Activated CD8-positive, alpha-beta memory T cell treated with anti-CD3 and anti-CD28 coated beads, Interleukin-2, amount 10 ng/mL, durations not matched to agents 7 days and 5 days (primary cell): ENCODE measurements around the gene CYP2E1. TPM values are rescaled to one million over a fixed set of nuclear protein-coding genes. Genes with fewer than 3 reads are reported as not detected.
"Not testable (repeated sequence)": the region's sequence is repeated elsewhere in the genome, so short reads cannot be mapped to it uniquely, and the experiment has no call there.

Experiments used
- ATAC-seq: fragments of 150-1000 bp; cut with Tn5 transposase; one replicate; pipeline ENCODE4 v1.10.0; 2021; ENCODE audit warnings: moderate library complexity
- CTCF ChIA-PET: fragments of 350-600 bp; sonication (Branson Sonifier 250); formaldehyde crosslinking; loops from one replicate; lab custom pipeline; 2021; ENCODE audit warnings: antibody characterized with exemption; lab: Charles Lee
- DNase-seq: peaks from one replicate; pipeline ENCODE4 v3.0.0-alpha.2; 2020
- H3K27ac Mint-ChIP-seq: one replicate; pipeline ENCODE4 v1.8.0; 2021; ENCODE audit warnings: mild to moderate bottlenecking, mixed read lengths
- H3K27me3 Mint-ChIP-seq: one replicate; pipeline ENCODE4 v1.8.0; 2021; ENCODE audit warnings: mixed read lengths
- H3K36me3 Mint-ChIP-seq: one replicate; pipeline ENCODE4 v1.8.0; 2021; ENCODE audit warnings: mild to moderate bottlenecking, mixed read lengths
- H3K4me1 Mint-ChIP-seq: one replicate; pipeline ENCODE4 v1.8.0; 2021; ENCODE audit warnings: mixed read lengths
- H3K4me3 Mint-ChIP-seq: one replicate; pipeline ENCODE4 v1.8.0; 2021; ENCODE audit warnings: mild to moderate bottlenecking, moderate library complexity, mixed read lengths
- H3K9me3 Mint-ChIP-seq: one replicate; pipeline ENCODE4 v1.8.0; 2022; ENCODE audit warnings: low read depth, mixed read lengths
- total RNA-seq, 2 experiments: library from RNA; stranded (reverse); gene quantifications; one replicate each; pipeline ENCODE4 v1.2.3, GENCODE V29; 2021

CYP2E1 gene
- total RNA-seq, 2 experiments from 2014 or later: 0.26 TPM; not detected in 1

GRCh38 chr10:133511907-133512528 lies 15.1 kb upstream of the CYP2E1 start:
- Mint-ChIP-seq H3K9me3 (no peaks in the 10 kb centered on the region), H3K27ac (no peak overlapping the region), H3K27me3 (peaks cover 68% of the 10 kb centered on the region), H3K4me3 (no peak overlapping the region), H3K4me1 (no peaks in the 10 kb centered on the region), H3K36me3 (peaks cover 1% of the 10 kb centered on the region)
- DNase-seq (no peak), ATAC-seq (no peak)
- CTCF ChIA-PET: interaction anchor here (1.7 kb wide), 1 partner anchor 183 kb away, joined by 4 read pairs; no protein-coding TSS in a partner anchor

GRCh38 chr10:133515471-133515870 lies 11.7 kb upstream of the CYP2E1 start:
- Mint-ChIP-seq H3K4me1 (peaks cover 8% of the 10 kb centered on the region), H3K27me3 (peaks cover 58% of the 10 kb centered on the region), H3K27ac (no peak overlapping the region), H3K4me3 (no peak overlapping the region), H3K9me3 (no peaks in the 10 kb centered on the region), H3K36me3 (peaks cover 1% of the 10 kb centered on the region)
- no peak for ATAC-seq
- DNase-seq: no peak
- CTCF ChIA-PET: no interaction called here

- no peak overlapping the region for H3K4me3 Mint-ChIP-seq
- H3K27ac Mint-ChIP-seq: no peak overlapping the region
- ATAC-seq (no peak), DNase-seq (no peak)
- H3K36me3 Mint-ChIP-seq: no peaks in the 10 kb centered on the region
- no peaks in the 10 kb centered on the region for H3K9me3 Mint-ChIP-seq
- CTCF ChIA-PET: no interaction called here
- H3K4me1 Mint-ChIP-seq: peaks cover 8% of the 10 kb centered on the region
- H3K27me3 Mint-ChIP-seq: peaks cover 58% of the 10 kb centered on the region
These were observed 11.1 kb upstream of the CYP2E1 start for GRCh38 chr10:133516057-133516456.

DNA sequence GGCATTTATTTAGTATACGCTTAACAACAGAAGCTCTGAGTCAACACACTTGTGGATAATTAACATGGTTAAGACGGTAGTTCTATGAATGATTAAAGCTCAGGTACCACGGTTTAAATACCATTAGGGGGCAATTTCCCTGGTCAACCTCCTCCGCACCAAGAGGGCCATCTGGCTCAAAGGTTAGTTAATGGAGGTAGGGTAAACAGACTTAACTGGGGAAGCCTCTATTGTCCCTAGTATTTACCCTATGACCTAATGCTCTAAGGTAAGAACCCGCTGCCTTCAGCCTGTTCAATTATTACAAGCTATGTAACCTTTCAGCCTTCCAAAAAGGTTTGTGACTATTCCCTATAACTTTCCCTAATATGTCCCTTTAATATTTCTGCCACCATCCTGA lies 8.6 kb upstream of the CYP2E1 start:
- H3K36me3 Mint-ChIP-seq, H3K9me3 Mint-ChIP-seq, H3K27ac Mint-ChIP-seq, H3K4me1 Mint-ChIP-seq, ATAC-seq, H3K4me3 Mint-ChIP-seq, DNase-seq: not testable (repeated sequence)
- H3K27me3 Mint-ChIP-seq: peaks cover 57% of the 10 kb centered on the region
- CTCF ChIA-PET: interaction anchor here (0.9 to 1.5 kb wide), 3 partner anchors 80 to 191 kb away, joined by 3 to 7 read pairs (median 6); no protein-coding TSS in a partner anchor

DNA sequence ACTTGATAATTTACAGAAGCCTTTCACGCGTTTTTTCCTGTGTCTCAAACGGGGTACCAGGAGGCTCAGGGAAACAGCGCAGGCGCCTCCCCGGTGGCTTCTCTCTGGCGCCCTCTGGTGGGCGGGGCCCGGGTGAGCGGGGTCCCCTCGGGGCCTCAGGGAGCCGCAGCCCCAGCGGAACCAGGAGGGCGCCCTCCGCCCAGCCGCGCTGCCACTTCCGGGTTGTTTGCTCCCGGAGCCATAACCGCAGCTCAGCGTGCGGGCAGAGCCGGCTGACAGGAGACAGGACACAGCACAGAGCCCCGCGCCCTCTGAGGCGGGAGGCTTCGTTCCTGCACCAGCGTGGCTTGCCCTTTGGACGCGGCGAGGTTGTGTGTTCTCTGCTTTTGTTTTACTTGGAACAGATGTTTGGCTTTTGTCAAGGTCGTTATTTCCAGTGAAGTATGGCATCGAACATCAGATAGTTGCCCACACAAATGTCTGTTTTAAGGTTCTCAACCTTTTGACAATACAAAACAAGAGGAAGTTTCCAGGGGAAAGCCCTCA lies 6.9 kb upstream of the CYP2E1 start:
- peaks cover 51% of the 10 kb centered on the region for H3K27me3 Mint-ChIP-seq
- peak overlapping the region; percentile 13 for H3K4me3 Mint-ChIP-seq
- H3K36me3 Mint-ChIP-seq: peaks cover 4% of the 10 kb centered on the region
- ATAC-seq: peak; percentile 100
- DNase-seq: peak; percentile 90
- H3K4me1 Mint-ChIP-seq: peaks cover 8% of the 10 kb centered on the region
- CTCF ChIA-PET: interaction anchor here (1.1 to 1.8 kb wide), 5 partner anchors 9 to 82 kb away, joined by 3 to 13 read pairs (median 4); no protein-coding TSS in a partner anchor
- H3K9me3 Mint-ChIP-seq: peaks cover 9% of the 10 kb centered on the region
- H3K27ac Mint-ChIP-seq: no peak overlapping the region

GRCh38 chr10:133523631-133524203 lies 3.4 kb upstream of the CYP2E1 start:
- DNase-seq (no peak), ATAC-seq (no peak)
- CTCF ChIA-PET: no interaction called here
- Mint-ChIP-seq H3K4me1 (peaks cover 12% of the 10 kb centered on the region), H3K27me3 (peaks cover 62% of the 10 kb centered on the region), H3K27ac (no peak overlapping the region), H3K36me3 (peaks cover 4% of the 10 kb centered on the region), H3K4me3 (no peak overlapping the region), H3K9me3 (peaks cover 9% of the 10 kb centered on the region)

DNA sequence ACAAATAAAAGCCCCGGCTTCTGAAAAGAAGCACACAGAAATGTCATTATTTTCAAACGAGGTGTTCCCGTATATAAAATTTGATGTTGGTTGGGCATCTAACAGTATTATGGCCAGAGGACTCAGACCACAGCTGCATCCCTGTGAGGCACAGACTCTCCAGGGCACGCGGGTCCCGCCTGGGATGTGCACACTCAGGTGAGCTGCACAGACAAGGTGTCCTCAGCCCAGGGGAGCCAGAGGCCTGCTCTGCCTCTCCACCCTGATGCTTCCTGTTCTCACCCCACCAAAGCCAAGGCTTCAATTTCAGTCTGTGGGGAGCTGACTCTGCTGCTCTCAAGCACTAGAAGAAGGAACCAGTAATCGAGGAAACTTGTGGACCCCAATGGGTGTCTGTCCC lies 1.7 kb upstream of the CYP2E1 start:
- H3K27me3 Mint-ChIP-seq: peaks cover 74% of the 10 kb centered on the region
- H3K4me3 Mint-ChIP-seq: no peak overlapping the region
- ATAC-seq (no peak), DNase-seq (no peak)
- H3K9me3 Mint-ChIP-seq: peaks cover 9% of the 10 kb centered on the region
- H3K4me1 Mint-ChIP-seq: peaks cover 18% of the 10 kb centered on the region
- H3K27ac Mint-ChIP-seq: no peak overlapping the region
- CTCF ChIA-PET: no interaction called here
- H3K36me3 Mint-ChIP-seq: peaks cover 4% of the 10 kb centered on the region

DNA sequence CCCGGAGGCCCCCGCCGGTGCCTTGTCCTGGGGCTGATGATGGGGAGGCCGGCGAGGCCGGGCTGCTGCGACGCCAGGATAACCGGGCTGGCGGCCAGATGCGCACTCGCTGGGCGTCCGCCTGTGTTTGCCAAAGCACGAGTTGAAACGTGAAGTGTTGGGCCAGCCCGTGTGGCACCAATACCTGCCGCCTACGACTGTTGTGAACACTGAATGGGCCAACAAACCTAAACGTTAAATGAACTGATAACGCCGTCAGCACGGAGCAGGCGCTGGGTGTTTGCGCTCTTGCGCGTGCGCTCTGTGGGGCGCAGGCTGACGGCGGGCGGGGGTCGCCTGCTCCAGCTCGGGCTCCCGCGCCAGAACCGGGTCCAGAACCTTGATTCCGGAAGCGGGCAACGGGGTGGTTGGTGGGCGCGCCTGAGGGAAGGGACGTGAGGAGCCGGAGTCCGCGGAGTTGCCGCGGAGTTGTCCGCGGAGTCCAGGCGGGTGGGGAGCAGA lies 658 bp downstream of the CYP2E1 start:
- Mint-ChIP-seq H3K9me3 (peaks cover 6% of the 10 kb centered on the region), H3K4me1 (peaks cover 20% of the 10 kb centered on the region), H3K36me3 (peaks cover 4% of the 10 kb centered on the region), H3K4me3 (no peak overlapping the region), H3K27ac (no peak overlapping the region), H3K27me3 (peaks cover 80% of the 10 kb centered on the region)
- CTCF ChIA-PET: no interaction called here
- no peak for ATAC-seq
- DNase-seq: no peak

- peaks cover 2% of the 10 kb centered on the region for H3K36me3 Mint-ChIP-seq
- H3K9me3 Mint-ChIP-seq: peaks cover 2% of the 10 kb centered on the region
- H3K27ac Mint-ChIP-seq: no peak overlapping the region
- H3K4me1 Mint-ChIP-seq: peaks cover 20% of the 10 kb centered on the region
- CTCF ChIA-PET: no interaction called here
- no peak for ATAC-seq
- DNase-seq: no peak
- peaks cover 79% of the 10 kb centered on the region for H3K27me3 Mint-ChIP-seq
- no peak overlapping the region for H3K4me3 Mint-ChIP-seq
These were observed 1.2 kb downstream of the CYP2E1 start for GRCh38 chr10:133528296-133528844.

DNA sequence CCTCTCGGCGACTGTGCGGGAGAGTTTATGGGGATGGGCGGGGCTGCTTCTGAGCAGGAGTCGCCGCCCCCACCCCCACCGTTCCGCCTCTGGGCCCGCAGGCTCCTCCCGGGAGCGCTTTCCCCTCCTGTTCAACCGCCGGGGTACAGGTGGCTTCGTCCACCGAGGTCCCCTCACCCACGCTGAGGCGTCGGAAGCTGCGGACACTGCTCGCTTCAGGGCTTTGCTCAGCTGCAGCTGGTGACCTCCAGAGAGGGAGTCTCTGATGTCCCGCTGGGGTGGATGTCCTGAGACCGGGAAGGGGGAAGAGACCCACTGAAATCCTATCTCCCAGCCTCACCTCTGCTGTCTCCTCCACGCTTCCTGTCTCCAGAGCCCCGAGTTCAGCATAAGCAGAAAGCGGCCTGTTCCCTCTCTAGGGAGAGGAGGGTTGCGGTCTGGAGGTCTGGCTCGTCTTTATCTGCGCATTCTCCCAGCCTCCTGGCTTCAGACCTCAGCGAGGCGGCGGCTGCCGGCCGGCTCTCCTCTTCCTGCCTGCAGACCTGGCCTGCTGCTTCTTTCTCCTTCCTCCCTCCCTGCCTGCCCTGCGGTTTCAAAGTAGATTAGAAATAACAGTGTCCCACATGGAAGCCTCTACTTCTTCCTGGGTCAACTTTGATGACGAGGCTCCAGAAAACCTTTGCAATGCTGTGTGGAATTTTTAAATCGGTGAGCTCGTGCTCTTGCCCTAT lies 1.8 kb downstream of the CYP2E1 start:
- Mint-ChIP-seq H3K9me3 (no peaks in the 10 kb centered on the region), H3K4me3 (no peak overlapping the region), H3K27me3 (peaks cover 79% of the 10 kb centered on the region), H3K36me3 (no peaks in the 10 kb centered on the region), H3K27ac (no peak overlapping the region), H3K4me1 (peaks cover 20% of the 10 kb centered on the region)
- DNase-seq (no peak), ATAC-seq (no peak)
- CTCF ChIA-PET: interaction anchor here (0.8 kb wide), 1 partner anchor 9 kb away, joined by 3 read pairs; no protein-coding TSS in a partner anchor

GRCh38 chr10:133529576-133529946 lies 2.4 kb downstream of the CYP2E1 start:
- Mint-ChIP-seq H3K36me3 (no peaks in the 10 kb centered on the region), H3K27ac (peak overlapping the region; percentile 28), H3K27me3 (peaks cover 80% of the 10 kb centered on the region), H3K4me1 (peaks cover 20% of the 10 kb centered on the region), H3K4me3 (peak overlapping the region; percentile 61), H3K9me3 (no peaks in the 10 kb centered on the region)
- DNase-seq (no peak), ATAC-seq (no peak)
- CTCF ChIA-PET: interaction anchor here (0.8 kb wide), 1 partner anchor 9 kb away, joined by 3 read pairs; no protein-coding TSS in a partner anchor

GRCh38 chr10:133530506-133530905 lies 3.3 kb downstream of the CYP2E1 start:
- CTCF ChIA-PET: interaction anchor here (1.8 kb wide), 1 partner anchor 92 kb away, joined by 5 read pairs; no protein-coding TSS in a partner anchor
- Mint-ChIP-seq H3K4me3 (no peak overlapping the region), H3K9me3 (no peaks in the 10 kb centered on the region), H3K27ac (no peak overlapping the region), H3K4me1 (peaks cover 20% of the 10 kb centered on the region), H3K27me3 (peaks cover 78% of the 10 kb centered on the region), H3K36me3 (no peaks in the 10 kb centered on the region)
- DNase-seq: no peak
- ATAC-seq: no peak

GRCh38 chr10:133532871-133533270 lies 5.7 kb downstream of the CYP2E1 start:
- Mint-ChIP-seq H3K27me3 (peaks cover 58% of the 10 kb centered on the region), H3K36me3 (no peaks in the 10 kb centered on the region), H3K9me3 (no peaks in the 10 kb centered on the region), H3K4me1 (peaks cover 20% of the 10 kb centered on the region), H3K27ac (no peak overlapping the region), H3K4me3 (no peak overlapping the region)
- no peak for DNase-seq
- ATAC-seq: no peak
- CTCF ChIA-PET: no interaction called here
